ENCODE results near the gene BRSK2. TPM values are rescaled to one million over a fixed set of nuclear protein-coding genes. Genes with fewer than 3 reads are reported as not detected.
A peak's percentile ranks its signal among the peaks of the same experiment; 100 is the strongest.
"Not testable (repeated sequence)": the region's sequence is repeated elsewhere in the genome, so short reads cannot be mapped to it uniquely, and the experiment has no call there.

Gene BRSK2
- total and polyA plus RNA-seq, 4 donors, result 0.55 to 1.0 (median 0.62) TPM

GRCh38 chr11:1352696-1353382, 36.9 kb upstream of the BRSK2 start:
- ATAC-seq (ENCODE audit: low FRiP score), result no peak
- WGBS, 2 donors, result 66 to 78% methylated on average over 8 of the region's 8 CpGs
- Histone ChIP-seq H3K27me3 (ENCODE audit: control insufficient read depth in 1 of 2, insufficient read depth in 2 of 2, low read length in 1 of 2) (no peaks in the 10 kb centered on the region), H3K9me3 (ENCODE audit: control insufficient read depth, low read length) (no peaks in the 10 kb centered on the region), H3K36me3 (ENCODE audit: control insufficient read depth in 1 of 2, insufficient read depth in 2 of 2, low read length in 1 of 2) (no peaks in the 10 kb centered on the region), H3K27ac (ENCODE audit: low read depth in 1 of 2, low read length in 2 of 2) (no peak overlapping the region), H3K4me3 (ENCODE audit: low read length in 2 of 2) (no peak overlapping the region), H3K4me1 (ENCODE audit: control insufficient read depth in 1 of 2, insufficient read depth in 2 of 2, low read length in 2 of 2) (no peaks in the 10 kb centered on the region)
- peak in 1 of 2 donors; percentile 5 for DNase-seq
- intact Hi-C loops (cut with DNase I), result no loop called here

DNA sequence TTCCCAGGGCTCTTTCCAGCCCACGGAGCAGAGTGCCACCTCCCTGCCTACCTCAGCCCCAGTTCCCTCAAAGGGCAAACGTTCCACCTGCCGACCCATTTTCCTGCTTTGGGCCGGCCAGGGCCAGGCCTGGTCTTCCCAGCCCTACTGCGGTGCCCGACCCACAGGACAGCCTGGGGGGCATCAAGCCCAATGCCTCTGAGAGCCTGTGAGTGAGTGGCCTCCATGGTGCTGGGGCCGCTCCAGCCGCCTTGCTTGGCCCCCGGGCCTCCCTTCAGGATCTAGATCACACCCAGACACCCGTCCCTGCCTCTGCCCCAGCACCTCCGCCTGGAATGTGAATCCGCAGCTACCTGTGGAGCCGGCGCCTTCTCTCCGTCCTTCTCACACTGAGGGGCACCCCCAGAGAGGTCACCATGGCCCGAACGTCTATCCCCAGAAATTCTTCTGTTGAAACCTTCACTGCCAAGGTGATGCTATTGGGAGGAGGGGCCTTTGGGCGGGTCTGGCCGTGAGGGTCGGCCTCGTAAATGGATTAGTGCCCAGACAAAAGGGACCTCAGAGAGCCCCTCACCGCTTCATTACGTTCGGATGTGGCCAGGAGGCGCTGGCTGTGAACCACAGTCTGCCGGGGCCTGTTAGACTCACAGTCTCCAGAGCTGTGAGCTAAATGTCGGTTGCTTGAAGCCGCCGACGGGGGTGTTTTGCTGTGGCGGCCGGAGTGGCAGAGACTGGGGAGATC, 36.2 kb upstream of the BRSK2 start:
- no peak for ATAC-seq (ENCODE audit: low FRiP score)
- Histone ChIP-seq H3K27me3 (ENCODE audit: control insufficient read depth in 1 of 2, insufficient read depth in 2 of 2, low read length in 1 of 2) (no peaks in the 10 kb centered on the region), H3K4me3 (ENCODE audit: low read length in 2 of 2) (no peak overlapping the region), H3K9me3 (ENCODE audit: control insufficient read depth, low read length) (no peaks in the 10 kb centered on the region), H3K36me3 (ENCODE audit: control insufficient read depth in 1 of 2, insufficient read depth in 2 of 2, low read length in 1 of 2) (no peaks in the 10 kb centered on the region), H3K4me1 (ENCODE audit: control insufficient read depth in 1 of 2, insufficient read depth in 2 of 2, low read length in 2 of 2) (no peaks in the 10 kb centered on the region), H3K27ac (ENCODE audit: low read depth in 1 of 2, low read length in 2 of 2) (no peak overlapping the region)
- peak; percentile 32 to 73 for DNase-seq
- intact Hi-C loops (cut with DNase I), result no loop called here
- 82 to 83% methylated on average over 32 of the region's 32 CpGs for WGBS, 2 donors

DNA sequence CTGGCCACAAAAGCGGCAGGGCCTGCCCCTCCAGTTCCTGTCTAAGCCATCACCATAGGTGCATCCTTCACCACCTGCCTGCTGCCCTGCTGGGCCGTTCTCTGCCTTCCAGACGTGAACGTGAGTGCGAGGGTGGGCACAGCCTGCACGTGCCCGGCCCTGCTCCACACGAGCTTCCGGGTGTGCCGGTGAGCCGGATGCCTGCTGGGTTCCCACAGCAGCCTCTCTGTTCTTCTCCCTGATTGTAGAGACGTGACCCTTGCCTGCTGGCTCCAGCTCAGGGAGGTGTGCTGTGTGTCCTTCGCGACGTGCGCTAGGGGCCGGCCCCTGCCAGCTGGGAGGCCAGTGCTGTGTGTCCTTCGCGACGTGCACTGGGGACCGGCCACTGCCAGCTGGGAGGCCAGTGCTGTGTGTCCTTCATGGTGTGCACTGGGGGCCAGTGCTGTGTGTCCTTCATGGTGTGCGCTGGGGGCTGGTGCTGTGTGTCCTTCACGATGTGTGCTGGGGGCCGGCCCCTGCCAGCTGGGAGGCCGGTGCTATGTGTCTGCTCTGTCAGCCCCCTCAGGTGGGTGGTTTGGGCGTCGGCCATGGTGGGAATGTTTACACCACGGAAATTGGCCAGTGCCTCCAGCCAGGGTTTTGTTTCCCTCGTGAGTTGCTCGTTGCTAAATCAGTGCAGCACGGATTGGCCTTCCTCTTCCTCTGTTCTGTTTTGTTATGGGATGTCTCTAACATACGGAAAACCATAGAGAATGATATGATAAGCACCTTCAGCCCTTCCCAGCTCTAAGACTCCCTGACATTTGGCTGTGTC, 35.4 kb upstream of the BRSK2 start:
- ATAC-seq (ENCODE audit: low FRiP score), result no peak
- WGBS, 2 donors, result 79 to 84% methylated on average over 32 of the region's 32 CpGs
- DNase-seq, result peak in 1 of 2 donors; percentile 62

DNA sequence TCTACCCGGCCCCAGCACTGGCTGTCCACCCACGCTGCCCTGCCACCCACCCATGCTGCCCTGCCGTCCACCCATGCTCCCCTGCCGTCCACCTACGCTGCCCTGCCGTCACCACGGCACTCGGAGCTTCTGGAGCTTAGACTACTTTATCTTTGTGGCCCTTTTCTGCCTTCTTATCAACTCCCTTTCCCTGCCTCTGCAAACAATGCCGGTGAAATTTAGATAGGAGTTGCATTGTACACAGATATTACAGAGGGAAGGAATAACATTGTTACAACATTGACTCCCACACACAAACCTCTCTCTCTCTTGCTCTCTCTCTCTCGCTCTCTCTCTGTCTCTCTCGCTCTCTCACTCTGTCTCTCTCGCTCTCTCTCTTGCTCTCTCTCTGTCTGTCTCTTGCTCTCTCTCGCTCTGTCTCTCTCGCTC, 33.7 kb upstream of the BRSK2 start:
- 32 to 35% methylated on average over 14 of the region's 14 CpGs for WGBS, 2 donors
- H3K27me3 ChIP-seq (ENCODE audit: control insufficient read depth in 1 of 2, insufficient read depth in 2 of 2, low read length in 1 of 2), result no peaks in the 10 kb centered on the region
- no peak overlapping the region for H3K27ac ChIP-seq (ENCODE audit: low read depth in 1 of 2, low read length in 2 of 2)
- DNase-seq (peak in 1 of 2 donors; percentile 35), ATAC-seq (ENCODE audit: low FRiP score) (no peak)
- H3K4me1 ChIP-seq (ENCODE audit: control insufficient read depth in 1 of 2, insufficient read depth in 2 of 2, low read length in 2 of 2), result no peaks in the 10 kb centered on the region
- H3K36me3 ChIP-seq (ENCODE audit: control insufficient read depth in 1 of 2, insufficient read depth in 2 of 2, low read length in 1 of 2), result no peaks in the 10 kb centered on the region
- no peak overlapping the region for H3K4me3 ChIP-seq (ENCODE audit: low read length in 2 of 2)
- no peaks in the 10 kb centered on the region for H3K9me3 ChIP-seq (ENCODE audit: control insufficient read depth, low read length)
- intact Hi-C loops (cut with DNase I), result no loop called here

More for the DNA sequence above, 35.4 kb upstream of the BRSK2 start:
- H3K4me3 ChIP-seq (ENCODE audit: low read length in 2 of 2), result no peak overlapping the region
- no peaks in the 10 kb centered on the region for H3K9me3 ChIP-seq (ENCODE audit: control insufficient read depth, low read length)
- no peaks in the 10 kb centered on the region for H3K27me3 ChIP-seq (ENCODE audit: control insufficient read depth in 1 of 2, insufficient read depth in 2 of 2, low read length in 1 of 2)
- H3K4me1 ChIP-seq (ENCODE audit: control insufficient read depth in 1 of 2, insufficient read depth in 2 of 2, low read length in 2 of 2), result no peaks in the 10 kb centered on the region
- H3K27ac ChIP-seq (ENCODE audit: low read depth in 1 of 2, low read length in 2 of 2), result no peak overlapping the region
- intact Hi-C loops (cut with DNase I), result no loop called here
- no peaks in the 10 kb centered on the region for H3K36me3 ChIP-seq (ENCODE audit: control insufficient read depth in 1 of 2, insufficient read depth in 2 of 2, low read length in 1 of 2)

DNA sequence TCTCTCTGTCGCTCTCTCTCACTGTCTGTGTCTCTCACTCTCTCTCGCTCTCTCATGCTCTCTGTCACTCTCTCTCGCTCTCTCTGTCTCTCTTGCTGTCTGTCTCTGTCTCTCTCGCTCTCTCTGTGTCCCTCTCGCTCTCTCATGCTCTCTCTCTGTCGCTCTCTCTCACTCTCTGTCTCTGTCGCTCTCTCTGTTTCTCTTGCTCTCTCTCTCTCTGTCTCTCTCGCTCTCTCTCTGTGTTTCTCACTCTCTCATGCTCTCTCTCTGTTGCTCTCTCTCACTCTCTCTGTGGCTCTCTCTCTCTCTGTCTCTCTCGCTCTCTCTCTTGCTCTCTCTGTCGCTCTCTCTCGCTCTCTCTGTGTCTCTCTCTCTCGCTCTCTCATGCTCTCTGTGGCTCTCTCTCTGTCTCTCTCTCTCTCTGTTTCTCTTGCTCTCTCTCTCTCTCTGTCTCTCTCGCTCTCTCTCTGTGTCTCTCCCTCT, 33.2 kb upstream of the BRSK2 start:
- no peak overlapping the region for H3K4me3 ChIP-seq (ENCODE audit: low read length in 2 of 2)
- intact Hi-C loops (cut with DNase I), result no loop called here
- DNase-seq, result no peak
- H3K36me3 ChIP-seq (ENCODE audit: control insufficient read depth in 1 of 2, insufficient read depth in 2 of 2, low read length in 1 of 2), result no peaks in the 10 kb centered on the region
- H3K9me3 ChIP-seq (ENCODE audit: control insufficient read depth, low read length), result no peaks in the 10 kb centered on the region
- no peak overlapping the region for H3K27ac ChIP-seq (ENCODE audit: low read depth in 1 of 2, low read length in 2 of 2)
- ATAC-seq (ENCODE audit: low FRiP score), result no peak
- 87 to 90% methylated on average over 13 of the region's 13 CpGs for WGBS, 2 donors
- H3K4me1 ChIP-seq (ENCODE audit: control insufficient read depth in 1 of 2, insufficient read depth in 2 of 2, low read length in 2 of 2), result no peaks in the 10 kb centered on the region
- no peaks in the 10 kb centered on the region for H3K27me3 ChIP-seq (ENCODE audit: control insufficient read depth in 1 of 2, insufficient read depth in 2 of 2, low read length in 1 of 2)

DNA sequence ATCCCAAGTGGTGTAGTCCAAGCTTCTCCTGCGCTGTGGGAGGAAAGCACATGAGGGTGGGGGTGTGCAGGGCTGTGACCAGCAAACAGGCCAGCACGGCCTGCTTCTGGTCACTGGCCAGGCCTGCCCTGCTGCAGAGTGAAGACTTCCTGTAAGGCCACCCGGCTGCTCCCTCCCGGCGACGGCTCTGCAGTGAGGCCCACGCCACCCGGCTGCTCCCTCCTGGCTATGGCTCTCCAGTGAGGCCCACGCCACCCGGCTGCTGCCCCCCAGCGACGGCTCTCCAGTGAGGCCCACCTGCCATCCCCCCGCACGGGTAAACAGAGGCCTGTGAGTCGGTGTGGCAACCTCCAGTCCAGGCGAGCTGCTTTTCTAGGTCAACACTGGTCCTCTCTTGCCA, 31.4 kb upstream of the BRSK2 start:
- H3K9me3 ChIP-seq (ENCODE audit: control insufficient read depth, low read length), result no peaks in the 10 kb centered on the region
- no peak overlapping the region for H3K4me3 ChIP-seq (ENCODE audit: low read length in 2 of 2)
- no peaks in the 10 kb centered on the region for H3K27me3 ChIP-seq (ENCODE audit: control insufficient read depth in 1 of 2, insufficient read depth in 2 of 2, low read length in 1 of 2)
- peak in 1 of 2 donors; percentile 73 for DNase-seq
- no peaks in the 10 kb centered on the region for H3K4me1 ChIP-seq (ENCODE audit: control insufficient read depth in 1 of 2, insufficient read depth in 2 of 2, low read length in 2 of 2)
- 29 to 39% methylated on average over 16 of the region's 16 CpGs for WGBS, 2 donors
- intact Hi-C loops (cut with DNase I), result no loop called here
- H3K27ac ChIP-seq (ENCODE audit: low read depth in 1 of 2, low read length in 2 of 2), result no peak overlapping the region
- peak; percentile 80 for ATAC-seq (ENCODE audit: low FRiP score)
- H3K36me3 ChIP-seq (ENCODE audit: control insufficient read depth in 1 of 2, insufficient read depth in 2 of 2, low read length in 1 of 2), result no peaks in the 10 kb centered on the region

DNA sequence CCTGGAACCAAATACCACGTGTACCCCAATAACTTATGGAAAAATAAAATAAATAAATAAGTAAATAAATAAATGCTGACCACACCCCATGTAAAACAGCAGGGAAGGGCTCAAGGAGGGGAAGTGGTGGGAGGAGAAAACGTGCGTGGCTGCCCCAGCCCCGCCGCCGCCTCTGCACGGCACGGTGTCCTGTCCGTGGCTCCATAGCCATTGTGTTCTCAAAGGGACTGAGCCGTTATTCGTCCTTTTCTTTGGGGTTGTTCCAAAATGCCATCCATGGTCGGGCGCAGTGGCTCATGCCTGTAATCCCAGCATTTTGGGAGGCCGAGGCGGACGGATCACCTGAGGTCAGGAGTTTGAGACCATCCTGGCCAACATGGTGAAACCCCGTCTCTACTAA, 30.8 kb upstream of the BRSK2 start:
- H3K36me3 ChIP-seq (ENCODE audit: control insufficient read depth in 1 of 2, insufficient read depth in 2 of 2, low read length in 1 of 2); H3K9me3 ChIP-seq (ENCODE audit: control insufficient read depth, low read length); H3K4me3 ChIP-seq (ENCODE audit: low read length in 2 of 2); H3K4me1 ChIP-seq (ENCODE audit: control insufficient read depth in 1 of 2, insufficient read depth in 2 of 2, low read length in 2 of 2); ATAC-seq (ENCODE audit: low FRiP score); H3K27me3 ChIP-seq (ENCODE audit: control insufficient read depth in 1 of 2, insufficient read depth in 2 of 2, low read length in 1 of 2); H3K27ac ChIP-seq (ENCODE audit: low read depth in 1 of 2, low read length in 2 of 2); intact Hi-C loops (cut with DNase I): not testable (repeated sequence)
- 93 to 95% methylated on average over 16 to 17 of the region's 17 CpGs for WGBS, 2 donors
- peak in 1 of 2 donors; percentile 65 for DNase-seq

GRCh38 chr11:1359556-1359955, 30.2 kb upstream of the BRSK2 start:
- intact Hi-C loops (cut with DNase I), result no loop called here
- WGBS, 2 donors, result 94 to 95% methylated on average over 16 of the region's 16 CpGs
- H3K4me3 ChIP-seq (ENCODE audit: low read length in 2 of 2), result no peak overlapping the region
- ATAC-seq (ENCODE audit: low FRiP score), result no peak
- no peaks in the 10 kb centered on the region for H3K4me1 ChIP-seq (ENCODE audit: control insufficient read depth in 1 of 2, insufficient read depth in 2 of 2, low read length in 2 of 2)
- no peaks in the 10 kb centered on the region for H3K36me3 ChIP-seq (ENCODE audit: control insufficient read depth in 1 of 2, insufficient read depth in 2 of 2, low read length in 1 of 2)
- no peak overlapping the region for H3K27ac ChIP-seq (ENCODE audit: low read depth in 1 of 2, low read length in 2 of 2)
- no peaks in the 10 kb centered on the region for H3K27me3 ChIP-seq (ENCODE audit: control insufficient read depth in 1 of 2, insufficient read depth in 2 of 2, low read length in 1 of 2)
- peaks cover 7% of the 10 kb centered on the region for H3K9me3 ChIP-seq (ENCODE audit: control insufficient read depth, low read length)
- peak in 1 of 2 donors; percentile 60 for DNase-seq

Data from aorta (tissue), 5 donors.